ENCODE results near the gene HOMEZ.
A peak's percentile ranks its signal among the peaks of the same experiment; 100 is the strongest.

The HOMEZ gene

GRCh38 chr14:23301969-23302289, 16.0 kb upstream of the HOMEZ start:
- Histone ChIP-seq H3K79me2 (ENCODE audit: insufficient read depth, low read length) (peaks cover 18% of the 10 kb centered on the region), H4K20me1 (ENCODE audit: insufficient read depth, low read length) (no peaks in the 10 kb centered on the region), H3K27me3 (ENCODE audit: insufficient read depth, low read length, poor library complexity) (no peaks in the 10 kb centered on the region), H3K4me2 (ENCODE audit: insufficient read depth, low read length) (peak overlapping the region; percentile 89), H3K9ac (ENCODE audit: low read depth, low read length) (peak overlapping the region; percentile 98), H3K36me3 (ENCODE audit: insufficient read depth, low read length) (peaks cover 35% of the 10 kb centered on the region), H3K9me3 (ENCODE audit: insufficient read depth, low read length, severe bottlenecking) (no peaks in the 10 kb centered on the region), H2AFZ (ENCODE audit: low read depth, low read length) (peak overlapping the region; percentile 95), H3K4me3 (ENCODE audit: low read depth in 1 of 2, low read length in 2 of 2) (peak overlapping the region; percentile 28 to 77), H3K27ac (ENCODE audit: low read length) (peak overlapping the region; percentile 97), H3K4me1 (ENCODE audit: insufficient read depth, low read length) (peaks cover 49% of the 10 kb centered on the region)
- TF ChIP-seq EZH2 (IDR thresholded peaks at IDR 0.05; ENCODE audit: borderline replicate concordance, low read depth, low read length, severe bottlenecking) (no peak), CTCF (IDR thresholded peaks at IDR 0.05; ENCODE audit: borderline replicate concordance, extremely low read depth, low read length, poor library complexity, severe bottlenecking) (no peak)
- DNase-seq, result no peak
- ATAC-seq (ENCODE audit: insufficient read depth, low read depth), result peak; percentile 33

GRCh38 chr14:23301288-23301968, 15.5 kb upstream of the HOMEZ start:
- Histone ChIP-seq H3K4me2 (ENCODE audit: insufficient read depth, low read length) (peak overlapping the region; percentile 98), H3K9me3 (ENCODE audit: insufficient read depth, low read length, severe bottlenecking) (no peaks in the 10 kb centered on the region), H3K79me2 (ENCODE audit: insufficient read depth, low read length) (peaks cover 18% of the 10 kb centered on the region), H2AFZ (ENCODE audit: low read depth, low read length) (peak overlapping the region; percentile 95), H3K27me3 (ENCODE audit: insufficient read depth, low read length, poor library complexity) (no peaks in the 10 kb centered on the region), H3K36me3 (ENCODE audit: insufficient read depth, low read length) (peaks cover 35% of the 10 kb centered on the region), H3K27ac (ENCODE audit: low read length) (peak overlapping the region; percentile 97), H3K4me1 (ENCODE audit: insufficient read depth, low read length) (peaks cover 47% of the 10 kb centered on the region), H4K20me1 (ENCODE audit: insufficient read depth, low read length) (no peaks in the 10 kb centered on the region), H3K4me3 (ENCODE audit: low read depth in 1 of 2, low read length in 2 of 2) (peak overlapping the region; percentile 53 to 87), H3K9ac (ENCODE audit: low read depth, low read length) (peak overlapping the region; percentile 98)
- TF ChIP-seq EZH2 (IDR thresholded peaks at IDR 0.05; ENCODE audit: borderline replicate concordance, low read depth, low read length, severe bottlenecking) (no peak), CTCF (IDR thresholded peaks at IDR 0.05; ENCODE audit: borderline replicate concordance, extremely low read depth, low read length, poor library complexity, severe bottlenecking) (peak; percentile 87)
- ATAC-seq (ENCODE audit: insufficient read depth, low read depth) (peak; percentile 82), DNase-seq (peak; percentile 98)

- Histone ChIP-seq H3K9me3 (ENCODE audit: insufficient read depth, low read length, severe bottlenecking) (no peaks in the 10 kb centered on the region), H2AFZ (ENCODE audit: low read depth, low read length) (peak overlapping the region; percentile 82), H3K4me2 (ENCODE audit: insufficient read depth, low read length) (peak overlapping the region; percentile 98), H3K27ac (ENCODE audit: low read length) (peak overlapping the region; percentile 89), H3K27me3 (ENCODE audit: insufficient read depth, low read length, poor library complexity) (no peaks in the 10 kb centered on the region), H3K79me2 (ENCODE audit: insufficient read depth, low read length) (peaks cover 16% of the 10 kb centered on the region), H3K36me3 (ENCODE audit: insufficient read depth, low read length) (peaks cover 35% of the 10 kb centered on the region), H3K4me1 (ENCODE audit: insufficient read depth, low read length) (peaks cover 40% of the 10 kb centered on the region), H3K4me3 (ENCODE audit: low read depth in 1 of 2, low read length in 2 of 2) (peak overlapping the region; percentile 70 to 87), H3K9ac (ENCODE audit: low read depth, low read length) (peak overlapping the region; percentile 90), H4K20me1 (ENCODE audit: insufficient read depth, low read length) (no peaks in the 10 kb centered on the region)
- ATAC-seq (ENCODE audit: insufficient read depth, low read depth) (no peak), DNase-seq (no peak)
- TF ChIP-seq CTCF (IDR thresholded peaks at IDR 0.05; ENCODE audit: borderline replicate concordance, extremely low read depth, low read length, poor library complexity, severe bottlenecking), result no peak
Measured at GRCh38 chr14:23300687-23301223, 14.8 kb upstream of the HOMEZ start.

Data from DND-41 (cell line).